Tibial nerve (tissue), 4 donors: ENCODE measurements around the gene PARP3. TPM values are rescaled to one million over a fixed set of nuclear protein-coding genes. Genes with fewer than 3 reads are reported as not detected.

Experiments
- DNase-seq, 2 donors: peaks; one replicate each; pipeline ENCODE4 v3.0.0-alpha.2; 2019; ENCODE audit warnings: low spot score in 2 of 2
- H3K27ac ChIP-seq, 4 donors: fragments of 200-600 bp; sonication (generic) in 3 of 4; one replicate each; pipeline ENCODE4 v1.5.1; 2017 to 2019; ENCODE audit warnings: mild to moderate bottlenecking in 1 of 4
- H3K27me3 ChIP-seq, 2 donors: fragments of 200-600 bp; sonication (generic) in 1 of 2; one replicate each; pipeline versions ENCODE4 v1.5.1 to v1.6.0; 2017 to 2019
- H3K36me3 ChIP-seq, 3 donors: fragments of 200-600 bp; sonication (generic); one replicate each; pipeline ENCODE4 v1.5.1; 2018 to 2019
- H3K4me1 ChIP-seq, 4 donors: fragments of 200-600 bp; sonication (generic) in 3 of 4; one replicate each; pipeline ENCODE4 v1.5.1; 2017 to 2019
- H3K4me3 ChIP-seq, 4 donors: fragments of 200-600 bp; sonication (generic) in 3 of 4; one replicate each; pipeline ENCODE4 v1.5.1; 2017 to 2019; ENCODE audit warnings: mild to moderate bottlenecking in 1 of 4, moderate library complexity in 1 of 4
- H3K9me3 ChIP-seq, 4 donors: fragments of 200-600 bp; sonication (generic) in 3 of 4; one replicate each; pipeline ENCODE4 v1.5.1; 2017 to 2019
- EP300 ChIP-seq, 2 donors: sonication (generic); formaldehyde crosslinking; IDR thresholded peaks; one replicate each; pipeline ENCODE4 v1.6.1; 2017; ENCODE audit warnings: antibody characterized with exemption in 2 of 2, mild to moderate bottlenecking in 1 of 2
- POLR2A ChIP-seq, 2 donors: fragments of 450-650 bp; IDR thresholded peaks; one replicate each; pipeline ENCODE4 v1.6.1; 2017; ENCODE audit warnings: antibody characterized with exemption in 2 of 2, mild to moderate bottlenecking in 2 of 2, moderate library complexity in 2 of 2
- WGBS, 2 donors: methylation state at CpG; one replicate each; pipeline ENCODE4 v1.1.5; 2018; 5-methylcytosine and 5-hydroxymethylcytosine counted together
- total RNA-seq, 4 donors: library from RNA; depleted of rRNA; stranded (reverse); fragments of >200 nt; gene quantifications; one replicate each; pipeline ENCODE4 v1.1.0, GENCODE V29; 2016
- TF ChIP-seq, protein P1 (sequence below), 5 experiments: fragments of 200-600 bp in 3 of 5; fragments of 450-650 bp in 2 of 5; sonication (generic) in 3 of 5; IDR thresholded peaks; one replicate each; pipeline ENCODE4 v1.5.1; 2016 to 2019; ENCODE audit warnings: antibody characterized with exemption in 5 of 5, mild to moderate bottlenecking in 3 of 5, moderate library complexity in 2 of 5

The PARP3 gene
- total RNA-seq, 4 donors from 2014 or later, result 19.9 to 55.9 (median 40.6) TPM

DNA sequence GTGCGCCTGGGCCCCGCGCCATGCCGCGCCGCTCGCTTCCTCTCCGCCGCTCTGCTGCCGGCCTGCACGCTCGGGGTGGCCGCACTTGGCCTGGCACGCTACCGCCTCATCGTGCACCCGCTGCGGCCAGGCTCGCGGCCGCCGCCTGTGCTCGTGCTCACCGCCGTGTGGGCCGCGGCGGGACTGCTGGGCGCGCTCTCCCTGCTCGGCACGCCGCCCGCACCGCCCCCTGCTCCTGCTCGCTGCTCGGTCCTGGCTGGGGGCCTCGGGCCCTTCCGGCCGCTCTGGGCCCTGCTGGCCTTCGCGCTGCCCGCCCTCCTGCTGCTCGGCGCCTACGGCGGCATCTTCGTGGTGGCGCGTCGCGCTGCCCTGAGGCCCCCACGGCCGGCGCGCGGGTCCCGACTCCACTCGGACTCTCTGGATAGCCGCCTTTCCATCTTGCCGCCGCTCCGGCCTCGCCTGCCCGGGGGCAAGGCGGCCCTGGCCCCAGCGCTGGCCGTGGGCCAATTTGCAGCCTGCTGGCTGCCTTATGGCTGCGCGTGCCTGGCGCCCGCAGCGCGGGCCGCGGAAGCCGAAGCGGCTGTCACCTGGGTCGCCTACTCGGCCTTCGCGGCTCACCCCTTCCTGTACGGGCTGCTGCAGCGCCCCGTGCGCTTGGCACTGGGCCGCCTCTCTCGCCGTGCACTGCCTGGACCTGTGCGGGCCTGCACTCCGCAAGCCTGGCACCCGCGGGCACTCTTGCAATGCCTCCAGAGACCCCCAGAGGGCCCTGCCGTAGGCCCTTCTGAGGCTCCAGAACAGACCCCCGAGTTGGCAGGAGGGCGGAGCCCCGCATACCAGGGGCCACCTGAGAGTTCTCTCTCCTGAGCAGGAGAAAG lies 14.0 kb downstream of the PARP3 start:
- TF ChIP-seq EP300 (IDR thresholded peaks at IDR 0.05), result peak in 1 of 2 donors; percentile 25
- TF ChIP-seq, protein P1, sequence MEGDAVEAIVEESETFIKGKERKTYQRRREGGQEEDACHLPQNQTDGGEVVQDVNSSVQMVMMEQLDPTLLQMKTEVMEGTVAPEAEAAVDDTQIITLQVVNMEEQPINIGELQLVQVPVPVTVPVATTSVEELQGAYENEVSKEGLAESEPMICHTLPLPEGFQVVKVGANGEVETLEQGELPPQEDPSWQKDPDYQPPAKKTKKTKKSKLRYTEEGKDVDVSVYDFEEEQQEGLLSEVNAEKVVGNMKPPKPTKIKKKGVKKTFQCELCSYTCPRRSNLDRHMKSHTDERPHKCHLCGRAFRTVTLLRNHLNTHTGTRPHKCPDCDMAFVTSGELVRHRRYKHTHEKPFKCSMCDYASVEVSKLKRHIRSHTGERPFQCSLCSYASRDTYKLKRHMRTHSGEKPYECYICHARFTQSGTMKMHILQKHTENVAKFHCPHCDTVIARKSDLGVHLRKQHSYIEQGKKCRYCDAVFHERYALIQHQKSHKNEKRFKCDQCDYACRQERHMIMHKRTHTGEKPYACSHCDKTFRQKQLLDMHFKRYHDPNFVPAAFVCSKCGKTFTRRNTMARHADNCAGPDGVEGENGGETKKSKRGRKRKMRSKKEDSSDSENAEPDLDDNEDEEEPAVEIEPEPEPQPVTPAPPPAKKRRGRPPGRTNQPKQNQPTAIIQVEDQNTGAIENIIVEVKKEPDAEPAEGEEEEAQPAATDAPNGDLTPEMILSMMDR (IDR thresholded peaks at IDR 0.05), result peak; percentile 21 to 81 (median 48)
- TF ChIP-seq POLR2A (IDR thresholded peaks at IDR 0.05), result peak in 1 of 2 donors; percentile 17
- Histone ChIP-seq H3K9me3 (no peaks in the 10 kb centered on the region), H3K4me3 (peak overlapping the region; percentile 19 to 58 (median 46)), H3K4me1 (peaks cover 0 to 27% (median 10%) of the 10 kb centered on the region in 4 donors), H3K27me3 (no peaks in the 10 kb centered on the region), H3K27ac (peak overlapping the region; percentile 38 to 89 (median 82)), H3K36me3 (peaks cover 0 to 41% (median 0%) of the 10 kb centered on the region in 3 donors)
- 3 to 9% methylated on average over 13 to 84 of the region's 97 CpGs for WGBS, 2 donors
- no peak for DNase-seq

DNA sequence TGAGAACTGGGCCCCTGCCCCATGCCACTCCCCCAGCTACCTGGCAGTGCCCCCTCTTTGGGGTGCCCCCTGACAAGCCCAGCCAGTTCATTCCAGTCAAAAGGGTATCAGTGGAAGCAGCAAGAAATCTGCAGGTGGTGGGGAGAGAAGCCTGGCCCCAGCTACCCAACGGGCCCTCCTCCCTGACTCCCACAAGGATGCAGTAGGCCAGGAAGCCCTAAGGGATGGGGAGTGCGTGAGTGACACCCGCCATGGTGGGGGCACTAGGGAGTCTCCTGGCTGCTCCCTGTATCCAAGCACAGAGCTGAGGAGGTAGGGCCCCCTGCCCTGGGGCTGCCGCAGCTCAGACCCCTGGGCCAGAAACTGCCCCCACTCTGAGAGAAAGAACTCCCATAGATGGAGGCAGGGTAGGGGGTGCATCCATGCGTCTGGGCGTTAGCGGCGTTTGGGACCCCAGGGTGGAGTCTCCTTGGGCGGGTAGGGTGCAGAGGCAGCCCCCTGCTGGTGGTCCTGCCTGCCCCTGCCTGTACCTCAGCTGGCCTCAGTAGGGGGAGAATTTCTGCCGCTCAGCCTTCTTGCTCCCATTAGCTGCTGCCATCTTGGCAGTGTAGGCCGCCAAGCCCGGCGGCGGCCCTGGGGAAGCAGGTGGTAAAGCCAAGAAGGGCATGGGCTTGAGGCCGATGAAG lies 15.5 kb downstream of the PARP3 start:
- WGBS, 2 donors, result 78 to 87% methylated on average over 15 of the region's 15 CpGs
- no peak overlapping the region for H3K4me3 ChIP-seq
- TF ChIP-seq, protein P1 (IDR thresholded peaks at IDR 0.05), result no peak
- TF ChIP-seq EP300 (IDR thresholded peaks at IDR 0.05), result no peak
- no peak for TF ChIP-seq POLR2A (IDR thresholded peaks at IDR 0.05)
- DNase-seq, result no peak
- H3K9me3 ChIP-seq, result no peaks in the 10 kb centered on the region
- peaks cover 0 to 39% (median 10%) of the 10 kb centered on the region in 4 donors for H3K4me1 ChIP-seq
- peaks cover 0 to 48% (median 0%) of the 10 kb centered on the region in 3 donors for H3K36me3 ChIP-seq
- no peaks in the 10 kb centered on the region for H3K27me3 ChIP-seq
- H3K27ac ChIP-seq, result peak overlapping the region in 2 of 4 donors; percentile 88 to 89

DNA sequence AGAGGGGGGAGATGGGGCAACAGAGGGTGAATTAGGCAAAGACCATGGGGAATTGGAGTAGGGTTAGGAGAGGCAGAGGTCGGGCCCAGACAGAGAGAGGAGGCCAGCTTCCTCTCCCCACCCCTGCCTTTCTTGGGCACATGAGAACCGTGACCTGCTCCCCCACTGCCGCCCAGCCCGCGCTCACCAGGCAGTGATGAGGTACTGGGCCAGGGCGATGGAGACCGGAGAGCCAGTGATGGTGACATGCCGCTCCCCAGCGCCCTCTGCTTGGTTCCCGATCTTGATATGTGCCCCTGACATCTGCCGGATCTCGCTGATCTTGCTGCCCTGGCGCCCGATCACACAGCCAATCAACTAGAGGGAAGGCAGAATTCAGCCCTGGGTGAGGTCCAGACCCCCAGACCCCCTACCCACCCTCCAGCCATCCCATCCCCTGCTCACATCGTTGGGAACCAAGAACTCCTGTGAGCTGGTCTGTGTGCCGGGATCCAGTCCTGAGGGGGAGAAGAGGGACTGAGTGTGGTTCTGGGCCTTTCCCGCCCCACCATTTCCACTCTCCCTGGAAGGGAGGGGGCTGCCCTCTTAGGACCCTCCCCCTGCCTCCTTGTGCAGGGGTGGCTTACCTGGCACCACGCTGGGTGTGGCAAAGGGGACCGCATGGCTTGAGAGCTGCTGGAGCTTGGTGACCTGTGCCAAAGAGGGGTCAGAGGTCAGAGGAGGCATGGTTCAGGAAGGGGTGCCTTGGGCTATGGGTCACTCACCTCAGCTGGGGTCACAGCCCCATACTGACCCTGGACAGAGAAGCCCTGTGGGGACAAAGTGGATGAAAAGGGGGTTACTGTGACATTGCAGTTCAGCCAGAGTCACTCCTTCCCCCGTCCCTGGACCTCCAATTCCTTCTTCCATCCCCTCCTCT lies 16.7 kb downstream of the PARP3 start:
- H3K27me3 ChIP-seq, result no peaks in the 10 kb centered on the region
- TF ChIP-seq POLR2A (IDR thresholded peaks at IDR 0.05), result no peak
- TF ChIP-seq, protein P1 (IDR thresholded peaks at IDR 0.05), result no peak
- TF ChIP-seq EP300 (IDR thresholded peaks at IDR 0.05), result no peak
- no peak overlapping the region for H3K27ac ChIP-seq
- WGBS, 2 donors, result 89% methylated on average over 16 to 20 of the region's 20 CpGs
- H3K4me3 ChIP-seq, result no peak overlapping the region
- no peak for DNase-seq
- H3K9me3 ChIP-seq, result no peaks in the 10 kb centered on the region
- peaks cover 0 to 51% (median 13%) of the 10 kb centered on the region in 4 donors for H3K4me1 ChIP-seq
- peaks cover 0 to 48% (median 0%) of the 10 kb centered on the region in 3 donors for H3K36me3 ChIP-seq

DNA sequence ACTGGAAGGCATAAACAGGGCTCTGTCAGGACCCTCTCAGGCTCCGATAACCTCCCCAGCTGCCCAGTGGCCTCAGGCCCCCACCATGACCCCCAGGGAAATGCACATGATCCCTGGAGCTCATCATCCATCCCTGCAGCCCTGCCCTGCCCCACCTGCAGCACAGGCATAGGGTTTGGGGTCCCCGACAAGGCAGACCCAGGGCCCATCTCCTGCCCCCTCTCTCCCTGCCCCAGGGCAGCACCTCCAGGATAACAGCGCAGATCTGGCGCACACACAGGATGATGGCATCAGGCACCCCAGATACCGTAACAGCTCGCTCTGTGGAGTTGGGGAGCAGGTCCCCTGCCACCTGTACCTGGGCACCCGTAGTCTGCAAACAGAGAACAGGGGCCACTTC lies 17.5 kb downstream of the PARP3 start:
- DNase-seq, result no peak
- Histone ChIP-seq H3K4me3 (no peak overlapping the region), H3K27ac (no peak overlapping the region), H3K36me3 (peaks cover 0 to 48% (median 0%) of the 10 kb centered on the region in 3 donors), H3K27me3 (no peaks in the 10 kb centered on the region), H3K4me1 (peaks cover 0 to 59% (median 19%) of the 10 kb centered on the region in 4 donors), H3K9me3 (no peaks in the 10 kb centered on the region)
- WGBS, 2 donors, result 98 to 100% methylated on average over 2 to 7 of the region's 7 CpGs
- TF ChIP-seq, protein P1 (IDR thresholded peaks at IDR 0.05), result no peak
- TF ChIP-seq EP300 (IDR thresholded peaks at IDR 0.05), result no peak
- no peak for TF ChIP-seq POLR2A (IDR thresholded peaks at IDR 0.05)
